IMR-90 (cell line): Measurements from ENCODE around the gene PAX3. TPM values are rescaled to one million over a fixed set of nuclear protein-coding genes. Genes with fewer than 3 reads are reported as not detected.

Source experiments
- ATAC-seq: fragments of 200-7000 bp; cut with Tn5 transposase; 2 replicates; pipeline ENCODE4 v1.9.1; 2020; ENCODE audit warnings: low read depth, mild to moderate bottlenecking, moderate library complexity
- BruUV-seq: library from RNA; stranded (reverse); fragments of 400-500 nt; replicated peaks from 2 replicates; lab custom pipeline; 2021; lab: Mats Ljungman, UMichigan
- CTCF ChIA-PET: fragments of 300-600 bp; formaldehyde crosslinking; extraction: SDS; loops from one replicate; lab custom pipeline; 2021; ENCODE audit warnings: antibody characterized with exemption; lab: Yijun Ruan, JAX
- POLR2A ChIA-PET: fragments of 300-600 bp; sonication (Branson Sonifier 250); formaldehyde crosslinking; loops from one replicate; lab custom pipeline; 2022; ENCODE audit warnings: antibody characterized with exemption; ENCODE audit not compliant: unreplicated experiment; lab: Charles Lee
- DNase-seq: peaks from one replicate; pipeline ENCODE4 v3.0.0; 2013
- H2AFZ ChIP-seq: replicated peaks from 2 replicates; pipeline ENCODE3; 2013; ENCODE audit warnings: low read length, mild to moderate bottlenecking; ENCODE audit not compliant: poor library complexity
- H2AK5ac ChIP-seq: 2 replicates; pipeline ENCODE4 v1.6.1; 2013; ENCODE audit warnings: low read depth, low read length, inconsistent platforms
- H2AK9ac ChIP-seq: replicated peaks from 2 replicates; pipeline ENCODE3; 2013; ENCODE audit warnings: mild to moderate bottlenecking, low read depth, low read length, moderate library complexity; ENCODE audit not compliant: poor library complexity
- H2BK120ac ChIP-seq: 2 replicates; pipeline ENCODE4 v1.6.1; 2013; ENCODE audit warnings: low read depth, low read length, inconsistent platforms
- H2BK15ac ChIP-seq: 3 replicates; pipeline ENCODE4 v1.6.1; 2013; ENCODE audit warnings: low read depth, low read length, inconsistent platforms
- H2BK20ac ChIP-seq: 2 replicates; pipeline ENCODE4 v1.6.1; 2013; ENCODE audit warnings: low read depth, mild to moderate bottlenecking, inconsistent platforms, low read length, moderate library complexity
- H2BK5ac ChIP-seq: 2 replicates; pipeline ENCODE4 v1.6.1; 2013; ENCODE audit warnings: mild to moderate bottlenecking, low read depth, low read length, inconsistent platforms; ENCODE audit not compliant: poor library complexity, severe bottlenecking
- H3K14ac ChIP-seq: replicated peaks from 2 replicates; pipeline ENCODE4 v1.6.1; 2013; ENCODE audit warnings: low read depth, low read length, inconsistent platforms
- H3K18ac ChIP-seq: 2 replicates; pipeline ENCODE4 v1.6.1; 2013; ENCODE audit warnings: low read depth, low read length, control low read depth
- H3K23ac ChIP-seq: 2 replicates; pipeline ENCODE4 v1.6.1; 2013; ENCODE audit warnings: low read depth, low read length, inconsistent platforms
- H3K27ac ChIP-seq: 2 replicates; pipeline ENCODE4 v1.5.1; 2013; ENCODE audit warnings: mild to moderate bottlenecking, control low read depth, low read length; ENCODE audit not compliant: insufficient read depth
- H3K27me3 ChIP-seq: 2 replicates; pipeline ENCODE4 v1.6.1; 2013; ENCODE audit warnings: low read length; ENCODE audit not compliant: control insufficient read depth, insufficient read depth
- H3K36me3 ChIP-seq: 2 replicates; pipeline ENCODE4 v1.6.1; 2013; ENCODE audit warnings: low read length, mixed read lengths; ENCODE audit not compliant: control insufficient read depth, insufficient read depth
- H3K4ac ChIP-seq: 2 replicates; pipeline ENCODE4 v1.6.1; 2013; ENCODE audit warnings: low read depth, low read length, inconsistent platforms
- H3K4me1 ChIP-seq: 2 replicates; pipeline ENCODE4 v1.6.1; 2013; ENCODE audit warnings: low read length, mixed read lengths; ENCODE audit not compliant: control insufficient read depth, insufficient read depth
- H3K4me2 ChIP-seq: 2 replicates; pipeline ENCODE4 v1.6.1; 2013; ENCODE audit warnings: low read depth, mild to moderate bottlenecking, control low read depth, low read length, moderate library complexity
- H3K4me3 ChIP-seq: 2 replicates; pipeline ENCODE4 v1.5.1; 2013; ENCODE audit warnings: low read depth, mild to moderate bottlenecking, control low read depth, low read length, moderate library complexity; ENCODE audit not compliant: insufficient read depth
- H3K56ac ChIP-seq: 2 replicates; pipeline ENCODE4 v1.6.1; 2013; ENCODE audit warnings: low read length, inconsistent platforms; ENCODE audit not compliant: insufficient read depth; ENCODE audit errors: extremely low read depth
- H3K79me1 ChIP-seq, 2 experiments: 2 replicates each; pipeline ENCODE4 v1.6.1; 2013; ENCODE audit warnings: low read length in 2 of 2, inconsistent platforms in 1 of 2, low read depth in 1 of 2
- H3K9ac ChIP-seq: 2 replicates; pipeline ENCODE4 v1.6.1; 2013; ENCODE audit warnings: low read depth, low read length, control low read depth
- H3K9me1 ChIP-seq: 2 replicates; pipeline ENCODE4 v1.6.1; 2013; ENCODE audit warnings: low read length, inconsistent platforms; ENCODE audit not compliant: insufficient read depth
- H3K9me3 ChIP-seq: 2 replicates; pipeline ENCODE4 v1.6.1; 2013; ENCODE audit warnings: low read length; ENCODE audit not compliant: control insufficient read depth, insufficient read depth
- H4K20me1 ChIP-seq: 2 replicates; pipeline ENCODE4 v1.6.1; 2013; ENCODE audit warnings: low read length, inconsistent platforms; ENCODE audit not compliant: insufficient read depth
- H4K5ac ChIP-seq: 2 replicates; pipeline ENCODE4 v1.6.1; 2013; ENCODE audit warnings: mild to moderate bottlenecking, low read depth, low read length, control low read depth
- H4K8ac ChIP-seq, 2 experiments: 2 replicates each; pipeline ENCODE4 v1.6.1; 2013; ENCODE audit warnings: low read depth in 2 of 2, low read length in 2 of 2, control low read depth in 1 of 2, inconsistent platforms in 1 of 2
- H4K91ac ChIP-seq: 2 replicates; pipeline ENCODE4 v1.6.1; 2013; ENCODE audit warnings: low read depth, low read length, inconsistent platforms; ENCODE audit not compliant: insufficient read depth
- BHLHE40 ChIP-seq: fragments of 150-350 bp; IDR thresholded peaks from 2 replicates; pipeline ENCODE4 v1.6.1; 2016; ENCODE audit warnings: mild to moderate bottlenecking, low read depth, low read length
- CEBPB ChIP-seq: IDR thresholded peaks from 2 replicates; pipeline ENCODE4 v1.6.1; 2012; ENCODE audit warnings: low read depth, low read length, improper control_type of control experiment
- CHD1 ChIP-seq: IDR thresholded peaks from 2 replicates; pipeline ENCODE4 v1.6.1; 2012; ENCODE audit warnings: low read depth, low read length, improper control_type of control experiment
- CTCF ChIP-seq: conservative IDR thresholded peaks from 2 replicates; pipeline ENCODE4 v1.5.1; 2012; ENCODE audit warnings: mild to moderate bottlenecking, low read depth, low read length, improper control_type of control experiment
- ELK1 ChIP-seq: fragments of 150-350 bp; IDR thresholded peaks from 2 replicates; pipeline ENCODE4 v1.6.1; 2016; ENCODE audit warnings: low read depth, mild to moderate bottlenecking, low read length, moderate library complexity, borderline replicate concordance
- FOS ChIP-seq: fragments of 150-350 bp; IDR thresholded peaks from 2 replicates; pipeline ENCODE4 v1.6.1; 2016; ENCODE audit warnings: low read depth, low read length
- MAFK ChIP-seq: IDR thresholded peaks from 2 replicates; pipeline ENCODE4 v1.6.1; 2012; ENCODE audit warnings: low read depth, low read length, improper control_type of control experiment
- MAZ ChIP-seq: IDR thresholded peaks from 2 replicates; pipeline ENCODE4 v1.6.1; 2012; ENCODE audit warnings: low read depth, mild to moderate bottlenecking, low read length, improper control_type of control experiment, moderate library complexity, borderline replicate concordance
- MXI1 ChIP-seq: IDR thresholded peaks from 2 replicates; pipeline ENCODE4 v1.6.1; 2012; ENCODE audit warnings: low read depth, mild to moderate bottlenecking, low read length, moderate library complexity, borderline replicate concordance
- NFE2L2 ChIP-seq: fragments of 150-350 bp; IDR thresholded peaks from 2 replicates; pipeline ENCODE4 v1.6.1; 2016; ENCODE audit warnings: low read depth, mild to moderate bottlenecking, low read length
- POLR2A ChIP-seq: IDR thresholded peaks from 2 replicates; pipeline ENCODE4 v1.6.1; 2012; ENCODE audit warnings: mild to moderate bottlenecking, low read depth, low read length
- RAD21 ChIP-seq: IDR thresholded peaks from 2 replicates; pipeline ENCODE4 v1.6.1; 2012; ENCODE audit warnings: low read length, improper control_type of control experiment
- RCOR1 ChIP-seq: IDR thresholded peaks from 2 replicates; pipeline ENCODE4 v1.6.1; 2012; ENCODE audit warnings: mild to moderate bottlenecking, low read length, improper control_type of control experiment; ENCODE audit not compliant: insufficient replicate concordance
- RFX5 ChIP-seq: IDR thresholded peaks from 2 replicates; pipeline ENCODE4 v1.8.0; 2012; ENCODE audit warnings: low read depth, mild to moderate bottlenecking, low read length, moderate library complexity
- SMC3 ChIP-seq: fragments of 150-350 bp; IDR thresholded peaks from 2 replicates; pipeline ENCODE4 v1.6.1; 2016; ENCODE audit warnings: low read depth, mild to moderate bottlenecking, antibody characterized with exemption, low read length, moderate library complexity
- USF2 ChIP-seq: fragments of 150-350 bp; IDR thresholded peaks from 2 replicates; pipeline ENCODE4 v1.6.1; 2017; ENCODE audit warnings: mild to moderate bottlenecking, antibody characterized with exemption, low read length, low read depth
- WGBS, 2 experiments: methylation state at CpG; one replicate each; pipeline versions ENCODE4 v1.1.5 to v1.1.7; 2013; ENCODE audit warnings: missing lambda C conversion rate in 2 of 2; ENCODE audit not compliant: insufficient read length in 1 of 2; ENCODE audit errors: extremely low coverage in 2 of 2; 5-methylcytosine and 5-hydroxymethylcytosine counted together
- dilution Hi-C: fragments of 300-500 bp; cut with HindIII; formaldehyde crosslinking; loops from one replicate; pipeline ENCODE4 v1.14.3; 2018; ENCODE audit warnings: low sequenced_read_pairs; ENCODE audit not compliant: unreplicated experiment
- in situ Hi-C: fragments of 300-500 bp; cut with MboI; formaldehyde crosslinking; loops from 3 replicates; pipeline ENCODE4 v1.14.3; 2019; ENCODE audit warnings: low sequenced_read_pairs, inconsistent platforms, mixed read lengths
- intact Hi-C: fragments of 100-400 bp; cut with micrococcal nuclease; formaldehyde crosslinking; loops from 2 replicates; pipeline ENCODE4 v1.10.0; 2022
- polyA plus RNA-seq, 3 experiments: library from polyadenylated mRNA; depleted of rRNA; stranded (reverse); fragments of >200 nt; gene quantifications; 2 replicates each; pipeline ENCODE4 v1.2.3, GENCODE V29; 2012; ENCODE audit warnings: low replicate concordance in 1 of 3
- total RNA-seq: library from RNA; depleted of rRNA; stranded (reverse); fragments of >200 nt; gene quantifications from 2 replicates; pipeline ENCODE4 v1.2.3, GENCODE V29; 2012

PAX3 gene
- total and polyA plus RNA-seq, 2 of the 4 experiments (the other 2 are of a cell fraction): not detected

- Histone ChIP-seq H4K8ac (no peak overlapping the region), H2AFZ (no peak overlapping the region), H2BK120ac (no peak overlapping the region), H3K4me2 (no peak overlapping the region), H2AK5ac (no peak overlapping the region), H4K5ac (no peak overlapping the region), H4K20me1 (no peaks in the 10 kb centered on the region), H3K36me3 (no peaks in the 10 kb centered on the region), H2BK5ac (no peak overlapping the region), H2BK15ac (no peak overlapping the region), H3K23ac (no peak overlapping the region), H3K9me1 (no peaks in the 10 kb centered on the region), H3K4me1 (no peaks in the 10 kb centered on the region), H3K9me3 (no peaks in the 10 kb centered on the region), H3K27me3 (no peaks in the 10 kb centered on the region), H4K91ac (no peak overlapping the region), H2BK20ac (no peak overlapping the region), H3K27ac (no peak overlapping the region), H3K56ac (no peak overlapping the region), H3K79me1 (no peaks in the 10 kb centered on the region), H3K4me3 (no peak overlapping the region), H3K4ac (no peak overlapping the region), H2AK9ac (no peak overlapping the region), H3K14ac (no peak overlapping the region), H3K9ac (no peak overlapping the region), H3K18ac (no peak overlapping the region)
- in situ Hi-C loops (no loop called here), dilution Hi-C loops (no loop called here), intact Hi-C loops (no loop called here)
- ChIA-PET CTCF (no interaction called here), POLR2A (no interaction called here)
- no peak for TF ChIP-seq RCOR1
- no peak for TF ChIP-seq CHD1
- no peak for TF ChIP-seq RFX5
- TF ChIP-seq NFE2L2: no peak
- TF ChIP-seq MAZ: no peak
- TF ChIP-seq CEBPB: no peak
- TF ChIP-seq FOS: no peak
- no peak for TF ChIP-seq POLR2A
- no peak for TF ChIP-seq RAD21
- TF ChIP-seq MXI1: no peak
- no peak for TF ChIP-seq USF2
- TF ChIP-seq MAFK: no peak
- TF ChIP-seq SMC3: no peak
- no peak for TF ChIP-seq BHLHE40
- no peak for TF ChIP-seq ELK1
- TF ChIP-seq CTCF: no peak
- no peak for DNase-seq
- no CpG with 5 or more reads among the region's 4 CpGs for WGBS, 2 experiments
- no peak for ATAC-seq
- no TSS peak for BruUV-seq
Observed at GRCh38 chr2:222212571-222212970, 86.2 kb downstream of the PAX3 start.
